Measurements from ENCODE around the gene MVB12B.

MVB12B gene

GRCh38 chr9:126486276-126486675 lies 159.6 kb downstream of the MVB12B start:
- no peak for DNase-seq

- no peak for DNase-seq
These were observed 161.2 kb downstream of the MVB12B start for GRCh38 chr9:126487856-126488255.

- DNase-seq: no peak
These were observed 161.7 kb downstream of the MVB12B start for GRCh38 chr9:126488310-126488709.

- peak in 7 of 56 donors; percentile 7 to 27 (median 21) for DNase-seq
These were observed 162.3 kb downstream of the MVB12B start for GRCh38 chr9:126488881-126489404.

- DNase-seq: peak in 6 of 56 donors; percentile 38 to 50 (median 38)
These were observed 163.1 kb downstream of the MVB12B start for GRCh38 chr9:126489581-126490213.

- DNase-seq: peak in 11 of 56 donors; percentile 20 to 56 (median 36)
These were observed 163.6 kb downstream of the MVB12B start for GRCh38 chr9:126490214-126490631.

- DNase-seq: peak in 23 of 56 donors; percentile 7 to 83 (median 40)
These were observed 164.4 kb downstream of the MVB12B start for GRCh38 chr9:126490871-126491567.

- no peak for DNase-seq
These were observed 164.9 kb downstream of the MVB12B start for GRCh38 chr9:126491568-126491879.

- DNase-seq: no peak
These were observed 165.3 kb downstream of the MVB12B start for GRCh38 chr9:126491949-126492348.

- DNase-seq: no peak
These were observed 167.6 kb downstream of the MVB12B start for GRCh38 chr9:126494264-126494663.

GRCh38 chr9:126494746-126495145 lies 168.1 kb downstream of the MVB12B start:
- no peak for DNase-seq

- no peak for DNase-seq
These were observed 169.0 kb downstream of the MVB12B start for GRCh38 chr9:126495411-126496180.

- no peak for DNase-seq
These were observed 169.6 kb downstream of the MVB12B start for GRCh38 chr9:126496181-126496576.

- peak in 2 of 56 donors; percentile 12 to 24 for DNase-seq
These were observed 170.4 kb downstream of the MVB12B start for GRCh38 chr9:126496781-126497659.

- no peak for DNase-seq
These were observed 171.1 kb downstream of the MVB12B start for GRCh38 chr9:126497660-126498275.

GRCh38 chr9:126498331-126498730 lies 171.7 kb downstream of the MVB12B start:
- DNase-seq: no peak

GRCh38 chr9:126499005-126499910 lies 172.6 kb downstream of the MVB12B start:
- DNase-seq: peak in 15 of 56 donors; percentile 22 to 59 (median 45)

GRCh38 chr9:126499911-126500599 lies 173.4 kb downstream of the MVB12B start:
- DNase-seq: no peak
